HG03354 (cell line): ENCODE data around the gene H2BK1.

ENCODE experiments used
- ATAC-seq: cut with Tn5 transposase; IDR thresholded peaks from one replicate; pipeline ENCODE4 v1.9.1; 2021; ENCODE audit warnings: mild to moderate bottlenecking; ENCODE audit not compliant: unreplicated experiment, poor library complexity, severe bottlenecking

The H2BK1 gene

GRCh38 chr7:151210087-151210854, at the start of gene H2BK1:
TSS of gene H2BK1 (minus strand) at chr7:151210488. CDS start at chr7:151210318, 170 bp downstream.
- no peak for ATAC-seq

DNA sequence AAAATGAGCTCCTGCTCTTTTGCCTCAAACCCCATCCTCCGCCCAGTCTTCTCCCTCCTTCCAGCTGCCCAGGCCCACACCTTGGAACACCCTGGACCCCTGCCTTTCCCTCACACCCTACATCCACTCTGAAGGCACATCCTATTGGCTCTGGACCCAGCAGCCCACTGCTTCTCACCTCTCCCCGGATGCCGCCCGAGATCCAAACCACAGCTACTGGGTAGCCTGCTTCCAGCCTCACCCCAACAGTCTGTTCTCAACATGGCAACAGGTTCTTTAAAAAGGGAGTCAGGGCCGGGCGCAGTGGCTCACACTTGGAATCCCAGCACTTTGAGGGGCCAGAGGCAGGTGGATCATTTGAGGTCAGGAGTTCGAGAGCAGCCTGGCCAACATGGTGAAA, 47.7 kb upstream of the H2BK1 start:
- ATAC-seq, result no peak

DNA sequence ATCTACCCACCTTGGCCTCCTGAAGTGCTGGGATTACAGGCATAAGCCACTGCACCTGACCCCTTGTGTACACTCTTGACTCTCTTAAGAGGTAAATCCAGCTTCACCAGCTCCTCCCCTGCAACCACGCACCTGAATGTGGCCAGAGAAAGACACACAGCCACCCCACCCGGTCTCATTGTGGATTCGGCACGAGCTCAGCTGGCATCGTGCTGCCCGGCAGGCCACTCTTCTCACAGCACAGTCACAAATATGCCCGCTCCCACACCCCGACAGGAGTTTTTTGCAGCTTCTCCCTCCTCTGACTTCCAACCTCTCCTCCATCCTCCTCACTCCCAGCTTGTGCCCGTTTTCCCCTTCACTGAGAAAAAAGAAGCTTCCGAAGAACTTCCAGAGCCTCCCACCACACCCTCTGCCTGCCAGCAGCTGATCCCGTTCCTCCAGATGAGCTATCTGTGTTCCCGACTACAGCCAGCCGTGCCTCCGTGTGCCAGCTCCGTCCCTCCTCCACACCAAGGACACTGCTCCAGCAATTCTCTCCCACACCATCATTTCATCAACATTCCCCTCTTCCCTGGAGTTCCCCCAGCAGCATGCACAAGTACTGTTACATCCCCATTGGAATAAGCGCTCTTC, 46.2 kb upstream of the H2BK1 start:
- ATAC-seq, result no peak

DNA sequence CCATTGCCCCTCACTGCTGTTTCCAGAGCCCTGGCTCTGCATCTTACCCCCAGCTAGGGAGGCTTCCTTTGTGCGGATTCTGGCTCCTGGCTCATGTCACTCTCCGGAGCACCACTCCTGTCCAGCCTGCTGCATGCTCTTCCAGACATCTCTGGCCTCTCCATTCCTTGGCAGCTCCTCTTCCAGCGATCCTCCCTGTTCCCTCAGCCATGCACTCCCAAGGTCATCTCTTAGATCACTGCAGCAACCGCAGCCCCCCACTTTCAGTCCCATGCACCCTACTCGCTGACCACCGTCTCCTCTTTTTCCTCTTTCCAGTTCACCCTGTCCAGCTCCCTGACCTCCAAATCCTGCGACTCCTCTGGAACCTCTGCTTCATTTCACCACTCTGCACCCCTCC, 45.1 kb upstream of the H2BK1 start:
- no peak for ATAC-seq

- no peak for ATAC-seq
Observed at GRCh38 chr7:151254851-151255250, 44.6 kb upstream of the H2BK1 start.

- no peak for ATAC-seq
Observed at GRCh38 chr7:151254316-151254715, 44.0 kb upstream of the H2BK1 start.

DNA sequence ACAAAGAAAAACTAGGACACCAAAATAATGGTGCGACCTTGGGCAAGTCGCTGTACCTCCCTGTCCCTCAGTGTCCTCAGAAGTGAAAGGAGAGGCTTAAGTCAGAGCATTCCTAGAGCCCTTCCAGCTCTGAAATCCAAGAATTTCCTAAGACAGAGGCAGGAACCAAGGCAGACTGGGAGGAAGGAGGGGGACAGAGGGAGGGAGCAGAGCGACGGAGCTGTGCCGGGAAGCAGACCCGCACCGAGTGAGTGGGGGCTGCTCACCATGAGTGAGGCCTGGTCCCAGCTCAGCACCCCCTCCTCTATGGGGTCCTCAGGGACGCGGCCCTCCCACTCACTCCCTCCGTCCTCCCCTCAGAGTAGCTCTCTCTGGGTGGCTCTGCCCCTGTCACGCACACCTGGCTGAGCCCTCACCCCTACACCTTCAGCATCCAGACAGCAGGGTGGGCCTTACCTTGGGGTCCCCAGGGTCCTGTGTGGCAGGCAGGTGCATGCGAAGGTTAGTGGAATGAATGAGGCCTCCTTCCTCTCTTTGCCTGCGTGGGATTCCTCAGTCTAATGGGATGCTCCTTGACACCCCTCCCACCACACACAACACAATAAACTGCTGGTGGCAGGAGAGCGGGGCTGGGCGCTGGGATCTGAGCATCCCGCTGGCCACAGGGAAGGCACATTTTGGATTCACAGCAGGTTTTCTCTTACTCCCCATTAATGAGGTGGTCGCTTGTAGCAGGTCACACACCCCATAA, 42.8 kb upstream of the H2BK1 start:
- ATAC-seq, result no peak

- ATAC-seq, result no peak
Observed at GRCh38 chr7:151252561-151252835, 42.2 kb upstream of the H2BK1 start.

DNA sequence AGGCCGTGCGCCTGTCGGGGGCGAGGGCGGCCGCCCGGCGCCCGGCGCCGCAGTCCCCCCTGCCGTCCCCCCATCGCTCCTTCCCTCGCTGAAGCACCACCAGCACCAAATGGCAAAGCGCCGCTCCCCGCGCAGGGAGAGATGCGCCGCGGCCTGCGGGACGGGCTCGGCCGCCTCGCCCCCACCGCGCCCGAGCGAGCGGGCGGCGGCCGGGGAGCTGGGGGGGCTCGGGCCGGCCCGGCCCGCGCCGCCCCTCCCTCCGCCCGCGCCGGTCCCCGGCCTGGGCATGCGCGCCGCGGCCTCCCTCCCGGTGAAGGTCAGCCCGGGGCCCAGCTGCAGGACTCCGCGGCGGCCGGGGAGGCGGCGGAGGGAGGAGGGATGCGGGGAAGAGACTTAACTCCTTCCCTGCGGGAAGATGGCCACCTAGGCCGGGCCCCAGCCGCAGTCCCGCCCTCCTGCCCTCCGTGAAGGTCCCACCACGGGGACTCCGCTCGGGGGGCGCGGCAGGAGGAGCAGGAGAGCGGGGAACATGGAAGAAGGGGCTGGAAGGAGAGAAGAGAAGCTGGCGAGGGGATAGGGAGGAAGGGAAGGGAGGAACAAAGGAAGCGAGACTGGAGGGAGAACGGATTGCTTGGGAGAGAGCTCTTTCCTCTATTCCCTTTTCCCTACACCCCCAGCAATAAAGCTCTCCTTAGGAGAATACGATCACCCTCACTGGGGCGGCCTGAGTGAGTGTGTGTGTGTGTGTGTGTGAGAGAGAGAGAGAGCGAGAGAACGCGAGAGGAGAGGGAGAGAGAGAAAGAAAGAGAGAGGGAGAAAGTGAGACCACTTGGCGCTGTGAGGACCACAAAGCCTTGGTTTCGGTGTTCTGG, 41.6 kb upstream of the H2BK1 start:
- no peak for ATAC-seq

GRCh38 chr7:151251328-151251688, 41.0 kb upstream of the H2BK1 start:
- ATAC-seq, result no peak

DNA sequence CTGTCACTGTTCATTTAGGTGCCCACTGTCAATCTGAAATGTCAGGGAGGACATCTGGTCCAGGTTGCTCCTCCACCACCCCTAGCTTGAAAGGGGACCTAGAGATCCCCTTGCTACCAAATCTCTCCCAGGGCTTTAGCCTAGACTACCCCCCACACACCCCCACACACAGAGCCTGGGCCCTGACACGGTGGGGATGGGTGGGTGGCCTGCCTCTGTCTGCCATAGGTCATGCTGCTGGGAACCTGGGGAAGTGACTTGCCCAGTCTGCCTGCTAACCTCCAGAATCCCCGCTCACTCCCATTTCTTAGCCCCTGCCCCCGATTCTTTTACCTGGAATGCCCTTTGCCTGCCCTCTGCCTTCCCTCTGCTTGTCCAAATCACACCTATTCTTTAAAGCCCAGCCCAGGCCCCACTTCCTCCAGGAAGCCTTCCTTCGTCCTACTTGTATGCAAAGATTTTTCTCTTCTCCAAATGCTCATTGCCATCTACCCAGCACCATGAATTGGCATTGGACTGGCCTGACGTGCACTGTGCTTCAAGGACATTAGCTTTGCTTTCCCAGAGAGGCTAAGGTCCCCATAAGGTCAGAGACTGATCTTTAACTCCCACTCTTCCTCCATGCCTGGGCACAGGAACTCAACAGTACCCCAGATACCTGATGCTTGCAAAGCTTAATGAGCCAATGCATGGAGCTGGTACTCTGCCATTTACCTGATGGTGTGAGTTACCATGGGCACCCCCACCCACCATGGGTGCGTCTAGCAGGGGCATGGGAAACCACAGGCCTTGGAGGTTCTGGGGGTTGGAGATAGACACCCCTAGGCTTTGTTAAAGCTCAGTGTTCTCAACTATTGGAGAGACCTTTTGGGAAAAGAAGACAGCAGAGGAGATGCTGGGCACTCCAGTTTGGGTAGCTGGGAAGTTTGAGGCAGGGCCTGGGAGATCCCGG, 40.2 kb upstream of the H2BK1 start:
- no peak for ATAC-seq

- ATAC-seq, result no peak
Observed at GRCh38 chr7:151249732-151250072, 39.4 kb upstream of the H2BK1 start.

DNA sequence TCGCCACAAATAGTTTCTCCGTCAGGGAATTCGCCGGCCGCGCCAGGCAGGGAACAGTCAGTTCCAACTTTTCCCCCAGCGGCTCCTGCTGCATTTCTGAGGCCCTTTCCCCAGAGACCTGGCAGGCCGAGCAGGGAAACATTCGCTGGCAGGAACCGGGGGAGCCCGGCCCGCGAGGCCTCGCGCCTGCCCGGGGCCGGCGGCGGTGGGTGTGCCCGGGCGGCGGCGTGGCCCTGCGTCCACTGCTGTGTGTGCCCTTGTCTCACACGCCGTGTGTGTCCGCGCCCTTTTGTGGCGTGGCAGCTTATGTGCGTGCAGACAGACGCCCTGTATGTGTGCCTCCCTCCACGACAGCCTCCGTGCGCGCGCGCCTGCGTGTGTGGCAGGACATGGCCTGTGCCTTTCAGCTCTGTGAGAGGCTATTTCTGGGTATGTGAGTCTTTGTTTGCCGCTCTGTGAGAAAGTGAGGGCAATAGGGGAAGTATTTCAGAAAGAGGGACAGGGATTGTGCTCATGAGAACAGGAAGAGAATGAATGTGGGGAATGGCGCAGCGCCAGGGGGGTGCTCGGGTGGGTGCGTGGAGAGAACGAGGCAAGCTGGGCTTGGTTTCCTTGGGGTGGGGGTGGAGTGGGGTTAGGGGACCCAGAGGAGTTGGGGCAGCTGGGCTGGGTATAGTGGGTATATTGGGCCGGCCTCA, 38.9 kb upstream of the H2BK1 start:
- ATAC-seq, result no peak

GRCh38 chr7:151248346-151249033, 38.2 kb upstream of the H2BK1 start, which contains the start of gene SMARCD3:
TSS of gene SMARCD3 (minus strand) at chr7:151248694. CDS start at chr7:151248562, 132 bp downstream.
- ATAC-seq, result no peak

DNA sequence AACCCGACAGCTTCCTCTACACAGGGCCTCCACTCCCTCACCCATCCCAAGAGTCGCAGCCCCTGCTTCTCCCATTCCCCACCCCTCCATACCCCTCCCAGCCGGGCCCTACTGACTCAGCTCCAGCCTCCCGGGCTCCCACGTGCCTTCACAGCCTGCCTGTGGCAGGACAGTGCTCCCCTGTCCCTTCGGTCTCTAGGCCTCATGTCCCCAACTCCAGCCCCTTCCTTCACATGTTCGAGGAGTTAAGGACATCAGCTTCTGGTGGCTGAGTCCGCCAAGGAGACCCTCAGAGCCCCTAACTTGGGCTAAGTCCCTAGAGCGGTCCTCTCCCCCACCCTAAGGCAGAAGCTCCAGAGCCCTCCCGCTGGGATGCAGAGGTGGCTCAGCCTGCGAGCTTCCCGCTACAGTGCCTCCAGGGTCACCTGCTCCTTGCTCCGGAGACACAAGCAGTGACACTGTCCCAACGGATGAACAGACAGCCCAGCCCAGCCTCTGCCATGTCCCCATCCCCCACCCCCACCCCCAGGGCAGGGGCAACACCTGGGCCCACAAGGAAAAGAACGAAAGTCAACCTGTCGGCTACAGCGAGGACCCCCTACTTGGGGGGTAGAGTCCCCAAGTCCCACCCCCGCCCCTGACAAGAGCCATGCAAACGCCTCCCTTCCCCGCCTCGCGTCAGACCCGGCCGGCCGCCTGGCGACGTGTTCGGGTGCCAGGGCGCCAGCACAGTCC, 37.5 kb upstream of the H2BK1 start:
- no peak for ATAC-seq

DNA sequence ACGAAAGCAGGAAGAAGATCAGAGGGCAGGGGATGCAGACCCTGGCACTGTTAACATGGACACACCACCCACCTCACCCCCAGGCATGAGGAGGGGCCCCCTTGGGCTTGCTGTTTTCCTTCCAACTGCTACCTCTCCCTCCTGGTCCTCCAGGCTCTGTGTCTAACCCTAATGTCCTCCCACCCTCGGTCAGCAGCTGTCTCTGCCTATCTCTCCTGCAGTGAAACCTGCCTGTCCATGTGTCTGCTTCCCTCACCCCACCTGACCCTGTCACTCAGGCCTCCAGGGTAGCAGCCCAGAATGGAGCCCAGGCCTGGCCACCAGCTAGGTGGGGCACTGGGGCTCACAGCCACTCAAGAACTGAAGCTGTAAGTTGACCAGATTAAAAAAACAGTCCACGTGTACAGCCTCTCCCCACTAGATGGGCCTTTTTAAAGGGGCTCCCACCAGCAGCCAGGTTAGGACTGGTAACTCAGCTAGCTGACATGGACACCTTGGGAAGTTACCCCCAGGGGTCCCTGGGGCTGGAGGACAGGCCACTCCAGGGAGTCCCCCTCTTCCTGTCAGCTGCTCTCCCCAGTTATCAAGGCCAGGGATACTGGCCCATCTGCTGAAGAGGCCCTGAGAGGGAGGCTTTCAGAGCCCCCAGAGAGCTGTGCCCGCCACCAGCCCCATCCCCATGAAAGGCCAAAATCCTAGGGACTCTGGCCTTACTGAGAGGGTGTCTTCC, 36.7 kb upstream of the H2BK1 start:
- no peak for ATAC-seq
